Activated CD8-positive, alpha-beta T cell treated with anti-CD3 and anti-CD28 coated beads, Interleukin-2, amount 10 ng/mL, durations not matched to agents 7 days and 5 days (primary cell): ENCODE measurements around the gene MAT2A. TPM values are rescaled to one million over a fixed set of nuclear protein-coding genes. Genes with fewer than 3 reads are reported as not detected.

Experiments used
- ATAC-seq: fragments of 150-1000 bp; cut with Tn5 transposase; one replicate; pipeline ENCODE4 v1.10.0; 2021; ENCODE audit warnings: moderate library complexity
- CTCF ChIA-PET: fragments of 350-600 bp; sonication (Branson Sonifier 250); formaldehyde crosslinking; loops from one replicate; lab custom pipeline; 2021; ENCODE audit warnings: antibody characterized with exemption; lab: Charles Lee
- POLR2A ChIA-PET: fragments of 350-600 bp; sonication (Branson Sonifier 250); formaldehyde crosslinking; loops from one replicate; lab custom pipeline; 2021; ENCODE audit warnings: antibody characterized with exemption; lab: Charles Lee
- DNase-seq: peaks from one replicate; pipeline ENCODE4 v3.0.0-alpha.2; 2020
- H3K27ac Mint-ChIP-seq: one replicate; pipeline ENCODE4 v1.8.0; 2021; ENCODE audit warnings: mild to moderate bottlenecking, mixed read lengths
- H3K27me3 Mint-ChIP-seq: one replicate; pipeline ENCODE4 v1.8.0; 2021; ENCODE audit warnings: low read depth, mixed read lengths
- H3K36me3 Mint-ChIP-seq: one replicate; pipeline ENCODE4 v1.8.0; 2021; ENCODE audit warnings: low read depth, mixed read lengths
- H3K4me1 Mint-ChIP-seq: one replicate; pipeline ENCODE4 v1.8.0; 2021; ENCODE audit warnings: low read depth, mixed read lengths
- H3K4me3 Mint-ChIP-seq: one replicate; pipeline ENCODE4 v1.8.0; 2021; ENCODE audit warnings: mild to moderate bottlenecking, mixed read lengths
- H3K9me3 Mint-ChIP-seq: one replicate; pipeline ENCODE4 v1.8.0; 2022; ENCODE audit warnings: mixed read lengths; ENCODE audit not compliant: insufficient read depth
- total RNA-seq, 2 experiments: library from RNA; stranded (reverse); gene quantifications; one replicate each; pipeline ENCODE4 v1.2.3, GENCODE V29; 2021

Gene MAT2A
- total RNA-seq, 2 experiments from 2014 or later: 264 to 273 TPM

DNA sequence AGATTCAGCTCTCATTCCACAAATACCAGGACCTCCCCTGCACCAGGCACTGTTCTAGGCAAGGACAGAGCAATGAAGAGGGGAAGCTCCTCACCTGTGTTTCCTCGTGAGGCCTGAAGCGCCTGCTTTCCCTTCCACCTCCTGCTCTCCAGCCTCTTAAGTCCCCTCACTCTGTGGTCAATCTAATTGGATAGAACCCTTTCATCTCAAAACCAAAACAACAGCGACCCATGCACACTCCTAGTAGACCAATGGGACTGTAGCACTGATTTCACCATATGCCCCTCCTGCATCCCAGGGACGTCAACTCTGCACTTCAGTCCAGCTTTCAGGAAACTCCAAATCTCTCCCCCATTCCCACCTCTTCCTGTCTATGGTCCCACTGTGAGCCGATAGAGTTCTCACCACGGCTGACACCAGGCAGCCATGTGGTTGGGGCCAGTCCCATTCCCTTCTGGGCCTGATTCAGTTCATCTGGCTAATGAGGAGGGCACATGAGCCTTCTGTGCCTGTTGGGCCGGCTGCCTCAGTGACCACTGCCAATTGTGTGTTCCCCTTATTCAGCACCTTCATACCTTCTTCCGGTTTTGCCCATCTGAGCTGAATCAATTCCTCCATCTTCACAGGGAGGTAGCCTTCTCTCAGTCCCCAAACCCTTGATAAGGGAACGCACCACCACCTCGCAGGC, 33.3 kb upstream of the MAT2A start:
- H3K27ac Mint-ChIP-seq: no peak overlapping the region
- H3K4me3 Mint-ChIP-seq: no peak overlapping the region
- DNase-seq: no peak
- no peak for ATAC-seq
- H3K36me3 Mint-ChIP-seq: no peaks in the 10 kb centered on the region
- CTCF ChIA-PET: no interaction called here
- H3K4me1 Mint-ChIP-seq: peaks cover 3% of the 10 kb centered on the region
- no peaks in the 10 kb centered on the region for H3K9me3 Mint-ChIP-seq
- peaks cover 4% of the 10 kb centered on the region for H3K27me3 Mint-ChIP-seq
- POLR2A ChIA-PET: interaction anchor here (1.1 kb wide), 1 partner anchor 33 kb away, joined by 6 read pairs; the partner anchor contains the start of gene MAT2A

DNA sequence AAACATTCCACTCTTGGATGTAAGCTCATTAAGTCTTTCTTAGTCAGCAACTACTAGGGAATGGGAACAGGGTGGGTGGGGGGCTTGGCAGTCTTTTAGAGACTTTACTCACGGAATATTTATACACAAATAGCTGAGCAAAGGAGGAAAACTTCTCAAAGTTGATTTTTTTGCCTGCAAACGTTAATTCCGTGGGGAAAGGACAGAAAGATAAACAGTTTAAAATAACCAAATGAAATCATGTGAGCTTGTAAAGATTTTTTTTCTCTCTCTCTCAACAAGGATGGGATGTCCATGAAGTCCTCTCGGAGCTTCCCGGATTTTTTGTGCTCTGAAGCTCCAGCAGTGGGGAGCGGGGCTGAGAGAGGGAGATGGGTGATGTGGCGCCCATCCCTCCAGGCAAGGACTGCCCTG, 32.2 kb upstream of the MAT2A start:
- no peak overlapping the region for H3K4me3 Mint-ChIP-seq
- DNase-seq (no peak), ATAC-seq (no peak)
- H3K9me3 Mint-ChIP-seq: no peaks in the 10 kb centered on the region
- ChIA-PET POLR2A (no interaction called here), CTCF (no interaction called here)
- no peak overlapping the region for H3K27ac Mint-ChIP-seq
- H3K36me3 Mint-ChIP-seq: no peaks in the 10 kb centered on the region
- H3K4me1 Mint-ChIP-seq: no peaks in the 10 kb centered on the region
- peaks cover 4% of the 10 kb centered on the region for H3K27me3 Mint-ChIP-seq

DNA sequence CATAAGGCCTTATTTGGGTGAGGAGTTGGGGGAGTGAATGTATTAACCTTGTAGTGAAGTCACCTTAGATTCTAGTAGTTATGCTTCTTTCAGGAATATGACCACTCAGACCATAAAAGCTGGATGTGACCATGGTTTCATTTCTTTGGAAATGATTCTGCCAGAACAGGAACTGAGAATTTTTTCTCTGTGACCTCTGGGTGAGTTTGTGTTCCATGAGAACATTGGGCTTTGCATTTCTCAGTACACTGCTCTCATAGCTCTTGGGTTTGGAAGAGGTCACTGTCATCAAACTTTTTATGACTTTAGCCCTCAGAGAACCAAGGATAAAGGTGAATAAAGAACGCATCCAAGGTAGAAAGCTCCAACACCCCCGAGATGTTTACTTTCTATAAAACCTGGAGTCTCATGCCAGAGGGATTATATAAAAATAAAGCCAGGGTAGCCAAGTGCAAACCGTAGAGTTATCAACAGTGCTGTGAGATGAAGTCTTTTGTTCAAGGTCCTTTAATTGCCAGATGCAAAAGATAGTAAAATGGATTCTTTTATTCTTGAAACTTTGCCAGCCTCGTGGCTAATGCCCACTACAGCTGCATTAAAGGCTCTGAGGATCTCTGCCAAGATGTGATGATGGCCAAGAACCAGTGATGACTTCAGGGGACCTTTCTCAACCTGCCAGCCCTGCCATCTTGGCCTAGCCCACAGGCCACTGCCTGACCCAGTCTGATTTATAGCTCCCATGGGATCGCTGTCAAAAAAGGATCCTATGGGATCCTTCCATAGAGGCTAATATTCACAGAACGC, 27.8 kb upstream of the MAT2A start:
- CTCF ChIA-PET: interaction anchor here (1.2 kb wide), 1 partner anchor 91 kb away, joined by 4 read pairs; no protein-coding TSS in a partner anchor
- no peak overlapping the region for H3K27ac Mint-ChIP-seq
- H3K36me3 Mint-ChIP-seq: no peaks in the 10 kb centered on the region
- no peaks in the 10 kb centered on the region for H3K9me3 Mint-ChIP-seq
- no peaks in the 10 kb centered on the region for H3K4me1 Mint-ChIP-seq
- ATAC-seq: no peak
- DNase-seq: no peak
- POLR2A ChIA-PET: no interaction called here
- H3K27me3 Mint-ChIP-seq: peaks cover 2% of the 10 kb centered on the region
- no peak overlapping the region for H3K4me3 Mint-ChIP-seq

DNA sequence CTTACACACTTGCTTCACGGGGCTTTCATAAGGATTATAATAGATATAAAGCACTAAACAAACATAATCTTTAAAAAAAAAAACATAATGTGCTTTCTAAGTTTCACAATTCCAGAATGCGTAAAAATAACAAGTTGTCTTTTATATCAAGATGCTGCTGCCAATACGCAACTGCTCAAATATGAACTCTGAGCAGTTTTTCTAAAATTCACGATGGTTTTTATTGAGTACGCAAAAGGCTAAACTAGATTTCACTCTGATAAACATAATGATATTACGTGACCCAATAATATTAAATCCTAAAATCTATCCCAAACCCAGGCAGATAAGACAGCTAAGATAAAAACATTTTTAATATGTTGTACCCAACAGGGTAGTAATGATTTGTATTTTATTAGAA, 24.6 kb upstream of the MAT2A start:
- no peaks in the 10 kb centered on the region for H3K4me1 Mint-ChIP-seq
- DNase-seq (no peak), ATAC-seq (no peak)
- H3K4me3 Mint-ChIP-seq: no peak overlapping the region
- H3K27me3 Mint-ChIP-seq: peaks cover 2% of the 10 kb centered on the region
- no peaks in the 10 kb centered on the region for H3K36me3 Mint-ChIP-seq
- H3K27ac Mint-ChIP-seq: no peak overlapping the region
- no peaks in the 10 kb centered on the region for H3K9me3 Mint-ChIP-seq
- ChIA-PET POLR2A (no interaction called here), CTCF (interaction anchor here (1.2 kb wide), 1 partner anchor 25 kb away, joined by 3 read pairs; the partner anchor contains the start of gene MAT2A)

DNA sequence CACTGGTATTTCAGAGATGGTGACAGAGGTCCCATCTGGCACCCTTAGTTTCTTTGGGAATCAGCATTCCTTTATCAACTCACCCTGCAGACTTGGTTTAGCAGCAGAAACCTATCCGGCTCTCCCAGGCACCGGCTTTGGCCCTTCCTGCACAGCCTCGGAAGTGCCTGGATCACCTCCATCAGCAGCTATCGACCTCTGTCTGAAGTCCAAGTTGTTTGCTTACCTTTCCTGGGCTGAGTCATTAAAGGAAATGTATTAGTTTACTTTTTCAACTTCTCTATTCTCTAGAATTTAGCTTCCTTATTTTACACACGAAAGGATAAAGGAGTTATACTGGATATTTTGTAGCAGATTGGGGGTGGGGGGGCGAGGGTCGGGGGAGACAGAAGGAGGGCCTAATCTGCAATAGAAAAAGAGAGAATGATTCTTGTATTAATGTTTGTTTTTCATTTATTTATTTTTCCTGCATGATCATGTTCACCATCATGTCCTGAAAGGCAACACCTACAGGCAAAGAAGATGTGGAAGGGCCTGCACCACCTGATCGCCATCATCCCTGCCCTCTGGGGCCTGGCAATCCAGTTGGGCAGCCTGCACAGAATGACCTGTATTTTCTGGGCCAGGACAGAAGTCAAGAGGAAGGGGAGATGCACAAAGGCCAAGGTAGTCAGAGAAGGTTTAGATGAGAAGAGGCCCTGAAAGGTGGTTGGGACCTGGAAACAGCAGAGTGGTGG, 22.1 kb upstream of the MAT2A start:
- Mint-ChIP-seq H3K9me3 (no peaks in the 10 kb centered on the region), H3K27me3 (peaks cover 4% of the 10 kb centered on the region), H3K27ac (no peak overlapping the region), H3K4me1 (no peaks in the 10 kb centered on the region), H3K4me3 (no peak overlapping the region), H3K36me3 (no peaks in the 10 kb centered on the region)
- CTCF ChIA-PET: no interaction called here
- DNase-seq (no peak), ATAC-seq (no peak)
- POLR2A ChIA-PET: no interaction called here

DNA sequence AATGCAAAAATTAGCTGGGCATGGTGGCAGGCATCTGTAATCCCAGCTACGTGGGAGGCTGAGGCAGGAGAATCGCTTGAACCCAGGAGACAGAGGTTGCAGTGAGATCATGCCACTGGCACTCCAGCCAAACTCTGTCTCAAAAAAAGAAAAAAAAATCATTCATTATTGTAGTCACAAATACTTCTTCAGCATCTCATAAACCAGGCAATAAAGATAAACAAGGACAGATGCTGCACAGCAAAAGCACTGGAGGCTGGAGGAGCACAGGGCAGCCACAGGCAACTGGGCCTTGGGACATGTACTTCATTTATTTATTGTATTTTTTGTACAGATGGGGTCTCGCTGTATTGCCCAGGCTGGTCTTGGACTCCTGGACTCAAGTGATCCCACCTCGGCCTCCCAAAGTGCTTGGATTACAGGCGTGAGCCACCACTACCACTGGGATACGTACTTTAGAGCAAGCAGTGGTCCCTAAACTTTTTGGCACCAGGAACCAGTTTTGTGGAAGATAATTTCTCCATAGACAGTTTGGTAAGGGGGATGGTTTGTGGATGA, 16.8 kb upstream of the MAT2A start:
- H3K9me3 Mint-ChIP-seq: no peaks in the 10 kb centered on the region
- H3K27me3 Mint-ChIP-seq: peaks cover 9% of the 10 kb centered on the region
- ATAC-seq: no peak
- no peaks in the 10 kb centered on the region for H3K4me1 Mint-ChIP-seq
- no peak for DNase-seq
- CTCF ChIA-PET: no interaction called here
- POLR2A ChIA-PET: no interaction called here
- no peak overlapping the region for H3K27ac Mint-ChIP-seq
- H3K36me3 Mint-ChIP-seq: no peaks in the 10 kb centered on the region
- H3K4me3 Mint-ChIP-seq: no peak overlapping the region

DNA sequence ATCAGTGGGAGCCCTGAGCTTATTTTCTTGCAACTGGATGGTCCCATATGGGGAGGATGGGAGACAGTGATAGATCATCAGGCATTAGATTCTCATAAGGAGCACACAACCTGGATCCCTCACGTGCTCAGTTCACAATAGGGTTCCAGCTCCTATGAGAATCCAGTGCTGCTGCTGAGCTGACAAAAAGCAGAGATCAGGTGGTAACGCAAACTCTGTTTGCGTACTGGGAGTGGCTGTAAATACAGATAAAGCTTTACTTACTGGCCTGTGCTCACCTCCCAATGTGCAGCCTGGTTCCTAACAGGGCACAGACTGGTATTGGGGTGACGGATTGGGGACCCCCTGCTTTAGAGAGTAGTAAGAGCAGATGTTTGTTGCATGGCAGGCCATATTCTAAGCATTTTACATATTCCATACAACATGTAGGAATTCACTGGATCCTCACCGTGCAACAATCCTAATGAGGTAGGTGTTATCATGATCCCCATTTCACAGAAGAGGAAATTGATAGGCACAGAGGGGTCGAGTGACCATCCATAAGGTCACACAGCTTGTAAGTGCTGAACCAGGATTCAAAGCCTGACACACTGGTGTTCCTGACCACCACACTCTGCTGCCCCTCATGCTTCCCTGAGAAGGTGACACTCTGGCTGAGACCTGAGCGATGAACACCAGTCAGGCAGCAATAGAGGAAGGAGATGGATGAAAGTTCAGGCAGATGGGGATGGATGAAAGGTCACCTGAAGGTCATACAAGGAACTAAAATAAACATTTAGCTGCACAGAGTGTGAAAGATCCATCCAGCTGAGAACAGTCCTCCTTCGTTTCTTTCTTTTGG, 15.7 kb upstream of the MAT2A start:
- POLR2A ChIA-PET: no interaction called here
- DNase-seq: no peak
- ATAC-seq: no peak
- Mint-ChIP-seq H3K9me3 (no peaks in the 10 kb centered on the region), H3K27ac (no peak overlapping the region), H3K4me3 (no peak overlapping the region), H3K27me3 (peaks cover 17% of the 10 kb centered on the region), H3K36me3 (no peaks in the 10 kb centered on the region), H3K4me1 (no peaks in the 10 kb centered on the region)
- CTCF ChIA-PET: interaction anchor here (0.8 to 1.1 kb wide), 2 partner anchors 13 to 15 kb away, joined by 3 read pairs; no protein-coding TSS in a partner anchor

DNA sequence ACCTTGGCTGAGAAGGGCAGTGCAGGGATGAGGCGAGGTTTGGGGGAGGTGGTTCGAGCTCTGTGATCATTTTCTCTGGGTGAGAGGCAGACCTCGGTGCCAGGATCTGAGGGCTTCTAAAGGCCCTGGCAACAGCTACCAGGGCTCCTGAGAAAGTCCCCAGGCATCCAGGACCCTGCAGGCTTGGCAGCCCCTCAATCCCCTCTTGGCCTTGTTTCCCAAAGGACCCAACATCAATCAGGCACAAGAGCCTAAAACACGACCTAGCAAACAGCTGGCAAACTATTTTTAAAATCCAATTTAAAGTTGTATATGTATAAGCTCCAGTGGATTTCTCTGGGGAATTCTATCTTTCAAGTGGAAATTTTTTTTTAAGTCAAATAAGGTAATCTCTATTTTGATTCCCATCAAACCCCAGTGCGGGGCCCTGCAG, 15.0 kb upstream of the MAT2A start:
- H3K9me3 Mint-ChIP-seq: no peaks in the 10 kb centered on the region
- DNase-seq: no peak
- CTCF ChIA-PET: interaction anchor here (0.8 to 1.1 kb wide), 2 partner anchors 13 to 15 kb away, joined by 3 read pairs; no protein-coding TSS in a partner anchor
- H3K36me3 Mint-ChIP-seq: no peaks in the 10 kb centered on the region
- H3K4me1 Mint-ChIP-seq: no peaks in the 10 kb centered on the region
- H3K27me3 Mint-ChIP-seq: peaks cover 19% of the 10 kb centered on the region
- no peak overlapping the region for H3K27ac Mint-ChIP-seq
- POLR2A ChIA-PET: interaction anchor here (1.7 kb wide), 1 partner anchor 15 kb away, joined by 6 read pairs; the partner anchor contains the start of gene MAT2A
- no peak for ATAC-seq
- H3K4me3 Mint-ChIP-seq: no peak overlapping the region

DNA sequence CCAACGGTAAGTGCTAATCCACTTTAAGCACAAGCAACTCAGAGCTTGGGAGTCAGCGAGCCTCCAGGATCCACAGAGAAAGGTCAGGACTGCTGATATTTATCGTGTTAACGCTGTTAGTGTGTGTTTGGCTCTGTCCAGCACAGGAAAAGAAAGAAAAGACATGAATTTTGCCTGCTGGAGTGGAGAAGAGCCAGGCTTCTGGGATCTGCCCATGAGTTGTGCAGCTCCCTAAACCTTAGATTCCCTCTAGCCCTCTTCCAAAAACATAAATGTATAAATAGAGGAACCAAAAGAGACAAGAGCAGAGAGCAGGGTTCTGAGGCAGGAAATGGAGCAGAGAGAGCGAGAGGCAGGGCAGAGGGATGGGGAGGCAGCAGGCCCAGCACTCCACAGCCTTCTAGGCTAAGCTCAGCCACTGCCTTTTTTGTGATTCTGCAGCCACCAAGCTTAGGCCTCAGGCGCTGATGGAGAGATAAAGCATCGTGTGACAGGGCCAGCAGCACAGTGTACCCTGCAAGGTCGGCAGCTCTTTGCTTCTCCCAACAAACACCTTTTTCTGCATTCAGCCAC, 14.5 kb upstream of the MAT2A start:
- Mint-ChIP-seq H3K4me3 (no peak overlapping the region), H3K27me3 (peaks cover 21% of the 10 kb centered on the region), H3K4me1 (no peaks in the 10 kb centered on the region), H3K36me3 (no peaks in the 10 kb centered on the region), H3K9me3 (no peaks in the 10 kb centered on the region), H3K27ac (no peak overlapping the region)
- ChIA-PET CTCF (interaction anchor here (0.8 to 1.1 kb wide), 2 partner anchors 12 to 16 kb away, joined by 3 read pairs; no protein-coding TSS in a partner anchor), POLR2A (interaction anchor here (0.5 to 1.7 kb wide), 2 partner anchors 15 to 426 kb away, joined by 3 to 6 read pairs; partner anchors contain the start of gene MAT2A)
- ATAC-seq (no peak), DNase-seq (no peak)

DNA sequence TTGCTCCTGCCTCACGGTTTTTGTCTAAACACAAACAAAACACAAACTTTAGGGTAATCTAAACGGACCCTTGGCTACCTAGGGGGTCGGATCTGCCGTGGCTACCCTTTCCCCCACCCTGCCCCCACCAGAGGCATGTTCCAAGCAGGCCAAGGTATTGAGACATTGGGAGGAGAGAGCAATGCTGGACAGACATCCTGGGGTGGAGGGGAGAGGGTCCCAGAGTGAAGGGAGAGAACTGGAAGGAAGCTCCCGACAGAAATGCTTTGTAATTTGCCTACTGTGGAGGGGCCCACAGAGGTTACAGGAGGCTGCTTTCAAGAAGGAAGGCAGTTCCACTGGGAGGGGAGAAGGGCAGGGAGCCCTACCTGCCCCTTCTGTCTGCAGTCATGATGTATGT, 13.9 kb upstream of the MAT2A start:
- ATAC-seq: no peak
- Mint-ChIP-seq H3K9me3 (no peaks in the 10 kb centered on the region), H3K27ac (no peak overlapping the region), H3K4me1 (no peaks in the 10 kb centered on the region), H3K36me3 (no peaks in the 10 kb centered on the region), H3K4me3 (no peak overlapping the region), H3K27me3 (peaks cover 22% of the 10 kb centered on the region)
- no peak for DNase-seq
- ChIA-PET CTCF (no interaction called here), POLR2A (interaction anchor here (0.5 to 1.7 kb wide), 2 partner anchors 14 to 426 kb away, joined by 3 to 6 read pairs; partner anchors contain the start of gene MAT2A)
